Fibroblast of lung (primary cell): Measurements from ENCODE around the gene NLRC5. TPM values are rescaled to one million over a fixed set of nuclear protein-coding genes. Genes with fewer than 3 reads are reported as not detected.

Experiments
- DNase-seq, 2 donors: peaks; one replicate each; pipeline versions ENCODE4 v3.0.0 to v3.0.0-alpha.2; 2010; ENCODE audit warnings: low read depth in 2 of 2
- H2AFZ ChIP-seq: 2 replicates; pipeline ENCODE4 v1.5.1; 2012; ENCODE audit warnings: low read length, control low read depth, inconsistent platforms
- H3K27ac ChIP-seq: 2 replicates; pipeline ENCODE4 v1.5.1; 2011; ENCODE audit warnings: low read length, control low read depth; ENCODE audit not compliant: insufficient read depth
- H3K27me3 ChIP-seq: 2 replicates; pipeline ENCODE4 v1.5.1; 2011; ENCODE audit warnings: mild to moderate bottlenecking, low read length; ENCODE audit not compliant: control insufficient read depth, insufficient read depth
- H3K36me3 ChIP-seq: 2 replicates; pipeline ENCODE4 v1.5.1; 2011; ENCODE audit warnings: low read length; ENCODE audit not compliant: control insufficient read depth, insufficient read depth
- H3K4me1 ChIP-seq: 2 replicates; pipeline ENCODE4 v1.5.1; 2011; ENCODE audit warnings: low read length; ENCODE audit not compliant: control insufficient read depth, insufficient read depth; ENCODE audit errors: extremely low read depth
- H3K4me2 ChIP-seq: 2 replicates; pipeline ENCODE4 v1.5.1; 2011; ENCODE audit warnings: low read length, control low read depth; ENCODE audit not compliant: insufficient read depth; ENCODE audit errors: extremely low read depth
- H3K4me3 ChIP-seq, 4 experiments: fragments of 200-600 bp in 1 of 4; sonication (generic) in 1 of 4; replicated peaks in 1 of 4; 2 replicates each; pipeline ENCODE4 v1.5.1; 2011 to 2016; ENCODE audit warnings: low read length in 4 of 4, low read depth in 3 of 4, mild to moderate bottlenecking in 3 of 4, control low read depth in 2 of 4, inconsistent platforms in 1 of 4, mixed read lengths in 1 of 4; ENCODE audit not compliant: insufficient read depth in 1 of 4; ENCODE audit errors: control extremely low read depth in 1 of 4
- H3K79me2 ChIP-seq: 2 replicates; pipeline ENCODE4 v1.5.1; 2012; ENCODE audit warnings: mild to moderate bottlenecking, low read length, inconsistent platforms; ENCODE audit not compliant: control insufficient read depth, insufficient read depth
- H3K9ac ChIP-seq: 2 replicates; pipeline ENCODE4 v1.5.1; 2011; ENCODE audit warnings: mild to moderate bottlenecking, low read length, control low read depth; ENCODE audit not compliant: insufficient read depth
- H3K9me3 ChIP-seq: 2 replicates; pipeline ENCODE4 v1.5.1; 2012; ENCODE audit warnings: low read depth, low read length; ENCODE audit not compliant: control insufficient read depth, insufficient read depth
- H4K20me1 ChIP-seq: 2 replicates; pipeline ENCODE4 v1.5.1; 2011; ENCODE audit warnings: low read length; ENCODE audit not compliant: control insufficient read depth, insufficient read depth; ENCODE audit errors: extremely low read depth
- EZH2 ChIP-seq: IDR thresholded peaks from 2 replicates; pipeline ENCODE4 v1.5.1; 2012; ENCODE audit warnings: low read length, control low read depth, mild to moderate bottlenecking; ENCODE audit errors: missing control alignments
- polyA plus RNA-seq, 2 donors: library from polyadenylated mRNA; depleted of rRNA in 1 of 2; stranded (reverse) in 1 of 2; unstranded in 1 of 2; fragments of >200 nt; gene quantifications; 2 replicates each; pipeline ENCODE4 v1.2.1, GENCODE V29; 2011 to 2012; ENCODE audit warnings: missing spikeins in 1 of 2
- total RNA-seq: library from RNA; depleted of rRNA; stranded (reverse); fragments of >200 nt; gene quantifications from 2 replicates; pipeline ENCODE4 v1.2.1, GENCODE V29; 2014
- TF ChIP-seq, protein P1 (sequence below), 2 donors: IDR thresholded peaks in 1 of 2; conservative IDR thresholded peaks in 1 of 2; 1 replicate in 1 of 2; 2 replicates in 1 of 2; pipeline ENCODE4 v1.5.1; 2011 to 2012; ENCODE audit warnings: low read length in 2 of 2, control low read depth in 1 of 2, inconsistent platforms in 1 of 2, low read depth in 1 of 2, mild to moderate bottlenecking in 1 of 2

Gene NLRC5
- total and polyA plus RNA-seq, 2 donors (not counting 1 experiment from before 2014, with no cell fraction given): 22.2 to 43.6 TPM

DNA sequence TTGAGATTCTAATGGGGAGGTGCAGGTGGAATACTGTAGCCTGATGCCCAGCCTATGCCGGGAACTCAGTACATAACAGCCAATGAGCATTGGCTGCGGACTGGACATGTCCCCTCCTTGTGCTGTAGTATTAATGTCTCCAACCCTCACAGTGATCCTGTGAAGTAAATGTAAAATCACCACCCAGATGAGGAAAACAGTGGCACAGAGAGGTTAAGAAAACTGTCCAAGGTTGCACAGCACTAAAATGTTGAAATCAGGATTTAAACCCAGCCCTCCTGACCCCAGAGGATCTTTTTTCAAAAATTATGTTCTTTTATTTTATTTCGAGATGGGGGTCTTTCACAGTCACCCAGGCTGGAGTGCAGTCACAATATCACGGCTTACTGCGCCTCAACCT is 7.9 kb downstream of the NLRC5 start:
- Histone ChIP-seq H3K9ac (no peak overlapping the region), H3K79me2 (peaks cover 66% of the 10 kb centered on the region), H3K4me2 (no peak overlapping the region), H3K9me3 (no peaks in the 10 kb centered on the region), H3K36me3 (no peaks in the 10 kb centered on the region), H2AFZ (no peak overlapping the region), H4K20me1 (no peaks in the 10 kb centered on the region), H3K27me3 (no peaks in the 10 kb centered on the region), H3K4me1 (peaks cover 14% of the 10 kb centered on the region), H3K4me3 (no peak overlapping the region), H3K27ac (no peak overlapping the region)
- no peak for DNase-seq
- TF ChIP-seq, protein P1, sequence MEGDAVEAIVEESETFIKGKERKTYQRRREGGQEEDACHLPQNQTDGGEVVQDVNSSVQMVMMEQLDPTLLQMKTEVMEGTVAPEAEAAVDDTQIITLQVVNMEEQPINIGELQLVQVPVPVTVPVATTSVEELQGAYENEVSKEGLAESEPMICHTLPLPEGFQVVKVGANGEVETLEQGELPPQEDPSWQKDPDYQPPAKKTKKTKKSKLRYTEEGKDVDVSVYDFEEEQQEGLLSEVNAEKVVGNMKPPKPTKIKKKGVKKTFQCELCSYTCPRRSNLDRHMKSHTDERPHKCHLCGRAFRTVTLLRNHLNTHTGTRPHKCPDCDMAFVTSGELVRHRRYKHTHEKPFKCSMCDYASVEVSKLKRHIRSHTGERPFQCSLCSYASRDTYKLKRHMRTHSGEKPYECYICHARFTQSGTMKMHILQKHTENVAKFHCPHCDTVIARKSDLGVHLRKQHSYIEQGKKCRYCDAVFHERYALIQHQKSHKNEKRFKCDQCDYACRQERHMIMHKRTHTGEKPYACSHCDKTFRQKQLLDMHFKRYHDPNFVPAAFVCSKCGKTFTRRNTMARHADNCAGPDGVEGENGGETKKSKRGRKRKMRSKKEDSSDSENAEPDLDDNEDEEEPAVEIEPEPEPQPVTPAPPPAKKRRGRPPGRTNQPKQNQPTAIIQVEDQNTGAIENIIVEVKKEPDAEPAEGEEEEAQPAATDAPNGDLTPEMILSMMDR (conservative IDR thresholded peaks at IDR 0.05 in 1 of 2, IDR thresholded peaks at IDR 0.05 in 1 of 2; ENCODE audit: low read depth in 1 of 2, low read length in 2 of 2): no peak
- TF ChIP-seq EZH2: no peak

DNA sequence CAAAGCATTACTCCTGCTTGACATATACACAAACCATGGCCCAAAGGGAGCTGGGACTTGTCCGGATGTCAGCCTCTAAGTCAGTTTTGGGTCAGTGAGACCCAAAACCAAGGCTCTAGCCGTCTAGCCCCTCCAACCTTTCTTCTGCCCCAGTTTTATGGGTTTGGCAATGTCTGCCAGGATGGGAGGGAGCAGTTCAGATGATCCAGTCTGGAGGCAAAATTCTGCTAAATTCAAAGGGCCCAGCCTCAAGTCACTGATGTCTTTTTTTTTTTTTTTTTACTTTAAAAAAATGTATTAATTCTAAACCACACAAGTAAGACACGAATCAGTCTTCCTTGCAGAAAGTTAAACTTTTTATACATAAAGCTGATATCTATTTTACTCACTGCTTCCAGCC is 8.6 kb downstream of the NLRC5 start:
- Histone ChIP-seq H2AFZ (no peak overlapping the region), H4K20me1 (no peaks in the 10 kb centered on the region), H3K4me2 (no peak overlapping the region), H3K27me3 (no peaks in the 10 kb centered on the region), H3K4me1 (peaks cover 14% of the 10 kb centered on the region), H3K9me3 (no peaks in the 10 kb centered on the region), H3K9ac (no peak overlapping the region), H3K79me2 (peaks cover 65% of the 10 kb centered on the region), H3K27ac (no peak overlapping the region), H3K36me3 (no peaks in the 10 kb centered on the region), H3K4me3 (no peak overlapping the region)
- TF ChIP-seq EZH2: no peak
- TF ChIP-seq, protein P1 (conservative IDR thresholded peaks at IDR 0.05 in 1 of 2, IDR thresholded peaks at IDR 0.05 in 1 of 2; ENCODE audit: low read depth in 1 of 2, low read length in 2 of 2): no peak
- DNase-seq: no peak

DNA sequence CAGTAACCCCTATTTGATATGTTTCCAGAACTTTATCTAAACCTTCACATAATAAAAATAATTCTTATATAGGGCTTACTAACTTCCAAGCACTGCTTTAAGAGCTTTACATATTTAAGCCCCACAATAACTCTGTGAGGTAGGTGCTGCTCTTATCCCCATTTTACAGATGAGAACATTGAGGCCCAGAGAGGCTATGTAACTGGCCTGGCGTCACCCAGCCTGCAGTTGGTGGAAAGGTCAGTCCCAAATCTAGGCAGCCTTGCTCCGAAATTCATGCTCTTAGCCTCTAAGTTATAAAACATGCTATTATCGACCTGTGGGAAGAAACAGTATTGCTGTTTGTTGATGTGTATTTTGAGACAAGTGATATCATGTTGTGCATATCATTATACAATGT is 9.0 kb downstream of the NLRC5 start:
- Histone ChIP-seq H3K36me3 (no peaks in the 10 kb centered on the region), H3K79me2 (peaks cover 66% of the 10 kb centered on the region), H4K20me1 (no peaks in the 10 kb centered on the region)

More for the DNA sequence above, 9.0 kb downstream of the NLRC5 start:
- Histone ChIP-seq H3K4me3 (no peak overlapping the region), H3K27ac (no peak overlapping the region), H3K9me3 (no peaks in the 10 kb centered on the region), H3K27me3 (no peaks in the 10 kb centered on the region), H2AFZ (no peak overlapping the region), H3K9ac (no peak overlapping the region), H3K4me2 (no peak overlapping the region), H3K4me1 (peaks cover 14% of the 10 kb centered on the region)
- no peak for TF ChIP-seq EZH2
- TF ChIP-seq, protein P1 (conservative IDR thresholded peaks at IDR 0.05 in 1 of 2, IDR thresholded peaks at IDR 0.05 in 1 of 2; ENCODE audit: low read depth in 1 of 2, low read length in 2 of 2): no peak
- no peak for DNase-seq
